K562 (cell line): ENCODE data around the gene AIF1. TPM values are rescaled to one million over a fixed set of nuclear protein-coding genes. Genes with fewer than 3 reads are reported as not detected.

Source experiments
- DIDO1 ChIP-seq: fragments of 450-650 bp; IDR thresholded peaks from 2 replicates; pipeline ENCODE4 v1.6.1; 2016; ENCODE audit warnings: low read depth, missing biosample characterization, missing genetic modification characterization
- FUS ChIP-seq: fragments of 200-400 bp; formaldehyde crosslinking; optimal IDR thresholded peaks from 2 replicates; pipeline ENCODE3; 2017; ENCODE audit warnings: low read depth, low read length
- HDAC3 ChIP-seq: fragments of 450-650 bp; IDR thresholded peaks from 2 replicates; pipeline ENCODE4 v1.6.1; 2018; ENCODE audit warnings: borderline replicate concordance, mild to moderate bottlenecking, moderate library complexity; ENCODE audit not compliant: partially characterized antibody
- HNRNPL ChIP-seq: fragments of 200-400 bp; formaldehyde crosslinking; IDR thresholded peaks from 2 replicates; pipeline ENCODE4 v1.6.1; 2017; ENCODE audit warnings: low read depth, mild to moderate bottlenecking, low read length
- JUN ChIP-seq, 2 experiments: sonication (generic) in 1 of 2; formaldehyde crosslinking in 1 of 2; IDR thresholded peaks; 2 replicates each; pipeline versions ENCODE4 v1.6.1 to v1.8.0; 2012 to 2022; ENCODE audit warnings: borderline replicate concordance in 2 of 2, mild to moderate bottlenecking in 2 of 2, improper control_type of control experiment in 1 of 2, low read depth in 1 of 2, low read length in 1 of 2, missing genetic modification reagents in 1 of 2
- MAFF ChIP-seq: IDR thresholded peaks from 2 replicates; pipeline ENCODE4 v1.6.1; 2012; ENCODE audit warnings: low read length, improper control_type of control experiment
- NFE2L1 ChIP-seq: fragments of 450-650 bp; IDR thresholded peaks from 2 replicates; pipeline ENCODE4 v1.6.1; 2016; ENCODE audit warnings: missing genetic modification characterization, low read depth, mild to moderate bottlenecking, missing compliant biosample characterization, moderate library complexity, borderline replicate concordance
- RB1 ChIP-seq: fragments of 450-650 bp; IDR thresholded peaks from 2 replicates; pipeline ENCODE4 v1.6.1; 2017; ENCODE audit warnings: low read depth, mild to moderate bottlenecking
- SMAD3 ChIP-seq: fragments of 450-650 bp; formaldehyde crosslinking; conservative IDR thresholded peaks from 2 replicates; pipeline ENCODE4 v1.4.0; 2020; ENCODE audit warnings: mild to moderate bottlenecking
- SREBF1 ChIP-seq: fragments of 150-350 bp; IDR thresholded peaks from 2 replicates; pipeline ENCODE4 v1.6.1; 2014; ENCODE audit warnings: antibody characterized with exemption, low read depth, low read length, borderline replicate concordance
- TAF1 ChIP-seq: IDR thresholded peaks from 2 replicates; pipeline ENCODE4 v1.6.1; 2011; ENCODE audit warnings: mild to moderate bottlenecking, low read length, moderate library complexity; ENCODE audit not compliant: insufficient read depth, control insufficient read depth, severe bottlenecking; ENCODE audit errors: extremely low read depth
- TCF3 ChIP-seq: sonication (generic); formaldehyde crosslinking; IDR thresholded peaks from 2 replicates; pipeline ENCODE4 v1.4.0; 2020; ENCODE audit warnings: mild to moderate bottlenecking, missing genetic modification reagents
- ZNF143 ChIP-seq: sonication (generic); formaldehyde crosslinking; IDR thresholded peaks from 2 replicates; pipeline ENCODE4 v1.9.0; 2022; ENCODE audit warnings: mild to moderate bottlenecking, missing genetic modification reagents
- ZNF436 ChIP-seq: fragments of 250-450, 450-650 bp; sonication (Bioruptor Pico); formaldehyde crosslinking; IDR thresholded peaks from 2 replicates; pipeline ENCODE4 v1.7.0; 2020; ENCODE audit warnings: mild to moderate bottlenecking
- polyA plus RNA-seq, 8 experiments: library from polyadenylated mRNA; depleted of rRNA in 4 of 8; stranded (reverse) in 5 of 8; unstranded in 3 of 8; fragments of >200 nt; fragmentation: Nextera tagmentation in 2 of 8; fragmentation: Illumina TruSeq in 1 of 8; extraction: Ambion mirVana in 2 of 8; extraction: Trizol in 1 of 8; gene quantifications; 2 replicates each; pipeline versions ENCODE4 v1.2.1 to v1.2.3, GENCODE V29; 2011 to 2014; ENCODE audit warnings: inconsistent platforms in 1 of 8, missing spikeins in 1 of 8
- total RNA-seq, 7 experiments: library from RNA; depleted of rRNA in 6 of 7; stranded (reverse); fragments of >200 nt in 6 of 7; fragmentation: Illumina TruSeq in 2 of 7; extraction: Trizol in 2 of 7; gene quantifications; 2 replicates each; pipeline versions ENCODE4 v1.2.1 to v1.2.3, GENCODE V29; 2011 to 2021; ENCODE audit warnings: low replicate concordance in 1 of 7
- TF ChIP-seq, protein P1 (sequence below): fragments of 450-650 bp; conservative IDR thresholded peaks from 2 replicates; pipeline ENCODE4 v1.6.1; 2016; ENCODE audit warnings: missing genetic modification characterization, low read depth, mild to moderate bottlenecking, missing compliant biosample characterization, moderate library complexity
- TF ChIP-seq, protein P2 (sequence below): conservative IDR thresholded peaks from 2 replicates; pipeline ENCODE4 v1.6.1; 2011; ENCODE audit warnings: low read depth, mild to moderate bottlenecking, low read length; ENCODE audit not compliant: control insufficient read depth
- TF ChIP-seq, protein P3 (sequence below), 2 experiments: IDR thresholded peaks; 2 replicates each; pipeline ENCODE4 v1.6.1; 2011; ENCODE audit warnings: borderline replicate concordance in 1 of 2, control low read depth in 1 of 2, low read depth in 1 of 2, low read length in 1 of 2, mild to moderate bottlenecking in 1 of 2, mixed read lengths in 1 of 2, moderate library complexity in 1 of 2; ENCODE audit not compliant: insufficient read depth in 1 of 2, insufficient read length in 1 of 2, poor library complexity in 1 of 2, severe bottlenecking in 1 of 2; ENCODE audit errors: extremely low read depth in 1 of 2
- TF ChIP-seq, protein P4 (sequence below): sonication (generic); formaldehyde crosslinking; IDR thresholded peaks from 2 replicates; pipeline ENCODE4 v1.4.0; 2020; ENCODE audit warnings: mild to moderate bottlenecking, missing genetic modification reagents

AIF1 gene
- total and polyA plus RNA-seq, 9 of the 15 experiments (the other 6 are each of a cell fraction or from before 2014, with no cell fraction given), result 9.4 to 33.4 (median 19.4) TPM

DNA sequence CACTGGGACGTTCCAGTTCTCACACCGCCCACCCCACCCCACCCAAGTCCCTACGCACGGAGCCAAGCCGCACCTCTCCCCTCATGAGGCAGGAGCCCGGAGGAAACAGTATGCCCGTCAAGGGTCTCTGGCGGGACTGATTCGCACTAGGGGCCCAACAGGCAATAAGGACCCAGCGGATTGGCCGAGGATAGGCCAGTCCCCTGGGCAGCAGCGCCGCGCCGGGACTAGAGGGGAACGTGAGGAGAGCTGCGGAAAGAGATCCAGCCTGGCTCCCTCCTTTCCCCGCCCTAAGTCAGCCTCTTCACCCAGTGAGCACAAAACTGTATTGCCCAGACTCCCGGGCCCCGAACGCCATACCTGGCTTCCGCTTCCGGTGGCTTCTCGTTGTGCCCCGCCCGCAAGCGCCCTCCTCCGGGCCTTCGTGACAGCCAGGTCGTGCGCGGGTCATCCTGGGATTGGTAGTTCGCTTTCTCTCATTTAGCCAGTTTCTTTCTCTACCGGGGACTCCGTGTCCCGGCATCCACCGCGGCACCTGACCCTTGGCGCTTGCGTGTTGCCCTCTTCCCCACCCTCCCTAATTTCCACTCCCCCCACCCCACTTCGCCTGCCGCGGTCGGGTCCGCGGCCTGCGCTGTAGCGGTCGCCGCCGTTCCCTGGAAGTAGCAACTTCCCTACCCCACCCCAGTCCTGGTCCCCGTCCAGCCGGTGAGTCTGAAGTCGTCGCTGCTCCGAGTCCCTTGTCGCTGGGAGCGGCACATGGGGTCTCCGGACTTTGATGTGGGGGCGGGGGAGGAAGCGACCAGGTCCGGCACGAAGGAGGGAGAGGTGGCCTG lies 50.7 kb downstream of the AIF1 start, which contains the start of gene CSNK2B (continued):
- TF ChIP-seq JUN (IDR thresholded peaks at IDR 0.05; ENCODE audit: borderline replicate concordance, low read depth, low read length), result peak; percentile 51; the same call in 1 of the 2 replicates
- TF ChIP-seq JUN (CRISPR knock-in tag; IDR thresholded peaks at IDR 0.05; ENCODE audit: borderline replicate concordance), result no peak
- TF ChIP-seq, protein P1, sequence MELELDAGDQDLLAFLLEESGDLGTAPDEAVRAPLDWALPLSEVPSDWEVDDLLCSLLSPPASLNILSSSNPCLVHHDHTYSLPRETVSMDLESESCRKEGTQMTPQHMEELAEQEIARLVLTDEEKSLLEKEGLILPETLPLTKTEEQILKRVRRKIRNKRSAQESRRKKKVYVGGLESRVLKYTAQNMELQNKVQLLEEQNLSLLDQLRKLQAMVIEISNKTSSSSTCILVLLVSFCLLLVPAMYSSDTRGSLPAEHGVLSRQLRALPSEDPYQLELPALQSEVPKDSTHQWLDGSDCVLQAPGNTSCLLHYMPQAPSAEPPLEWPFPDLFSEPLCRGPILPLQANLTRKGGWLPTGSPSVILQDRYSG, result peak; percentile 52; the same call in 1 of the 2 replicates
- TF ChIP-seq ZNF143 (CRISPR knock-in tag), result peak; percentile 96
- peak; percentile 58 for TF ChIP-seq DIDO1 (tag)
- TF ChIP-seq, protein P2, sequence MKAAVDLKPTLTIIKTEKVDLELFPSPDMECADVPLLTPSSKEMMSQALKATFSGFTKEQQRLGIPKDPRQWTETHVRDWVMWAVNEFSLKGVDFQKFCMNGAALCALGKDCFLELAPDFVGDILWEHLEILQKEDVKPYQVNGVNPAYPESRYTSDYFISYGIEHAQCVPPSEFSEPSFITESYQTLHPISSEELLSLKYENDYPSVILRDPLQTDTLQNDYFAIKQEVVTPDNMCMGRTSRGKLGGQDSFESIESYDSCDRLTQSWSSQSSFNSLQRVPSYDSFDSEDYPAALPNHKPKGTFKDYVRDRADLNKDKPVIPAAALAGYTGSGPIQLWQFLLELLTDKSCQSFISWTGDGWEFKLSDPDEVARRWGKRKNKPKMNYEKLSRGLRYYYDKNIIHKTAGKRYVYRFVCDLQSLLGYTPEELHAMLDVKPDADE, result peak; percentile 98
- no peak; the same call in none of the 2 replicates for TF ChIP-seq TCF3
- TF ChIP-seq, protein P3, sequence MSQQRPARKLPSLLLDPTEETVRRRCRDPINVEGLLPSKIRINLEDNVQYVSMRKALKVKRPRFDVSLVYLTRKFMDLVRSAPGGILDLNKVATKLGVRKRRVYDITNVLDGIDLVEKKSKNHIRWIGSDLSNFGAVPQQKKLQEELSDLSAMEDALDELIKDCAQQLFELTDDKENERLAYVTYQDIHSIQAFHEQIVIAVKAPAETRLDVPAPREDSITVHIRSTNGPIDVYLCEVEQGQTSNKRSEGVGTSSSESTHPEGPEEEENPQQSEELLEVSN (IDR thresholded peaks at IDR 0.05; ENCODE audit: borderline replicate concordance in 1 of 2, extremely low read depth in 1 of 2, insufficient read depth in 1 of 2, insufficient read length in 1 of 2, low read depth in 1 of 2, low read length in 1 of 2, poor library complexity in 1 of 2, severe bottlenecking in 1 of 2), result peak in 1 of 2 experiments; percentile 61
- TF ChIP-seq NFE2L1 (tag), result no peak
- TF ChIP-seq MAFF, result no peak; the same call in 1 of the 2 replicates
- no peak for TF ChIP-seq FUS
- TF ChIP-seq SREBF1, result peak; percentile 78; the same call in 1 of the 2 replicates
- no peak for TF ChIP-seq HDAC3
- TF ChIP-seq, protein P4, sequence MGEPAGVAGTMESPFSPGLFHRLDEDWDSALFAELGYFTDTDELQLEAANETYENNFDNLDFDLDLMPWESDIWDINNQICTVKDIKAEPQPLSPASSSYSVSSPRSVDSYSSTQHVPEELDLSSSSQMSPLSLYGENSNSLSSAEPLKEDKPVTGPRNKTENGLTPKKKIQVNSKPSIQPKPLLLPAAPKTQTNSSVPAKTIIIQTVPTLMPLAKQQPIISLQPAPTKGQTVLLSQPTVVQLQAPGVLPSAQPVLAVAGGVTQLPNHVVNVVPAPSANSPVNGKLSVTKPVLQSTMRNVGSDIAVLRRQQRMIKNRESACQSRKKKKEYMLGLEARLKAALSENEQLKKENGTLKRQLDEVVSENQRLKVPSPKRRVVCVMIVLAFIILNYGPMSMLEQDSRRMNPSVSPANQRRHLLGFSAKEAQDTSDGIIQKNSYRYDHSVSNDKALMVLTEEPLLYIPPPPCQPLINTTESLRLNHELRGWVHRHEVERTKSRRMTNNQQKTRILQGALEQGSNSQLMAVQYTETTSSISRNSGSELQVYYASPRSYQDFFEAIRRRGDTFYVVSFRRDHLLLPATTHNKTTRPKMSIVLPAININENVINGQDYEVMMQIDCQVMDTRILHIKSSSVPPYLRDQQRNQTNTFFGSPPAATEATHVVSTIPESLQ, result no peak
- TF ChIP-seq SMAD3, result 0 out of 2 replicates have a peak, but pooled peaks have one; percentile 37
- TF ChIP-seq ZNF436, result peak; percentile 48
- no peak for TF ChIP-seq HNRNPL
- TF ChIP-seq TAF1, result peak; percentile 93
- TF ChIP-seq RB1, result no peak
